ENCODE results near the gene ZSCAN20. TPM values are rescaled to one million over a fixed set of nuclear protein-coding genes. Genes with fewer than 3 reads are reported as not detected.

Gene ZSCAN20
- total RNA-seq, 1 experiment from 2014 or later: 0.84 TPM

DNA sequence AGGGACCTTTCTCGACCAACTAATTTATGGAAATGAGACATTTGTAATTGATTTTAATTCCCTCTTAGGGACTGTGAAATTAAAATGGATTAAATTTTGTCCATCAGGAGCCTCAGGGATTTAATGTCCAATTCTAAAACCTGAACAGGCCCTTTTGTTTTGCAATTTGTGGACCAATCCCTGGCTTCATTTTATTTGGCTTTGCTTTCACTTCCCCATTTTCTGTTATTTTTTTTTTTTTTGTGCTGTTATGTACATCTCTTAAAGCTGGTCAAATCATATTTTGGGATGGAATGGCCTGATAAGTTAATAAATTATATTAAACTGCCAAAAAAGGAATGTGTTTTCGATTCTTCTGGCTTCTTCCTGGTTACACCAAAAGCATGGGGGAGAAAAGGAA lies 28.9 kb downstream of the ZSCAN20 start:
- TF ChIP-seq EZH2 (IDR thresholded peaks at IDR 0.05; ENCODE audit: low read length, unreplicated experiment): no peak
- TF ChIP-seq EZH2phosphoT487 (IDR thresholded peaks at IDR 0.05; ENCODE audit: borderline replicate concordance, low read length): no peak
- TF ChIP-seq, protein P1, sequence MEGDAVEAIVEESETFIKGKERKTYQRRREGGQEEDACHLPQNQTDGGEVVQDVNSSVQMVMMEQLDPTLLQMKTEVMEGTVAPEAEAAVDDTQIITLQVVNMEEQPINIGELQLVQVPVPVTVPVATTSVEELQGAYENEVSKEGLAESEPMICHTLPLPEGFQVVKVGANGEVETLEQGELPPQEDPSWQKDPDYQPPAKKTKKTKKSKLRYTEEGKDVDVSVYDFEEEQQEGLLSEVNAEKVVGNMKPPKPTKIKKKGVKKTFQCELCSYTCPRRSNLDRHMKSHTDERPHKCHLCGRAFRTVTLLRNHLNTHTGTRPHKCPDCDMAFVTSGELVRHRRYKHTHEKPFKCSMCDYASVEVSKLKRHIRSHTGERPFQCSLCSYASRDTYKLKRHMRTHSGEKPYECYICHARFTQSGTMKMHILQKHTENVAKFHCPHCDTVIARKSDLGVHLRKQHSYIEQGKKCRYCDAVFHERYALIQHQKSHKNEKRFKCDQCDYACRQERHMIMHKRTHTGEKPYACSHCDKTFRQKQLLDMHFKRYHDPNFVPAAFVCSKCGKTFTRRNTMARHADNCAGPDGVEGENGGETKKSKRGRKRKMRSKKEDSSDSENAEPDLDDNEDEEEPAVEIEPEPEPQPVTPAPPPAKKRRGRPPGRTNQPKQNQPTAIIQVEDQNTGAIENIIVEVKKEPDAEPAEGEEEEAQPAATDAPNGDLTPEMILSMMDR (conservative IDR thresholded peaks at IDR 0.05; ENCODE audit: low read depth, low read length): no peak
- ATAC-seq: no peak
- H3F3A ChIP-seq (ENCODE audit: low read length, unreplicated experiment): no peaks in the 10 kb centered on the region
- H3K9ac ChIP-seq (ENCODE audit: low read length): no peak overlapping the region
- BruUV-seq (replicated peaks): no TSS peak
- H3K27me3 ChIP-seq (ENCODE audit: low read length): no peaks in the 10 kb centered on the region
- H3K4me3 ChIP-seq (ENCODE audit: low read length): no peak overlapping the region
- H3K27ac ChIP-seq (ENCODE audit: low read length): no peak overlapping the region
- H3K4me2 ChIP-seq (ENCODE audit: low read length): no peak overlapping the region
- no peaks in the 10 kb centered on the region for H3K9me3 ChIP-seq (ENCODE audit: low read length)
- H2AFZ ChIP-seq (ENCODE audit: low read length): no peak overlapping the region
- no peak for DNase-seq
- H3K79me2 ChIP-seq (ENCODE audit: low read length): no peaks in the 10 kb centered on the region
- H3K36me3 ChIP-seq (ENCODE audit: low read depth, low read length): no peaks in the 10 kb centered on the region
- H3K4me1 ChIP-seq (ENCODE audit: insufficient read depth, low read length): no peaks in the 10 kb centered on the region
- intact Hi-C loops (cut with micrococcal nuclease): no loop called here
- ChIA-PET CTCF (no interaction called here), POLR2A (ENCODE audit: unreplicated experiment) (no interaction called here)
- H3K9me2 ChIP-seq (replicated peaks; ENCODE audit: low read length): no peaks in the 10 kb centered on the region
- no peaks in the 10 kb centered on the region for H4K20me1 ChIP-seq (ENCODE audit: low read length)

DNA sequence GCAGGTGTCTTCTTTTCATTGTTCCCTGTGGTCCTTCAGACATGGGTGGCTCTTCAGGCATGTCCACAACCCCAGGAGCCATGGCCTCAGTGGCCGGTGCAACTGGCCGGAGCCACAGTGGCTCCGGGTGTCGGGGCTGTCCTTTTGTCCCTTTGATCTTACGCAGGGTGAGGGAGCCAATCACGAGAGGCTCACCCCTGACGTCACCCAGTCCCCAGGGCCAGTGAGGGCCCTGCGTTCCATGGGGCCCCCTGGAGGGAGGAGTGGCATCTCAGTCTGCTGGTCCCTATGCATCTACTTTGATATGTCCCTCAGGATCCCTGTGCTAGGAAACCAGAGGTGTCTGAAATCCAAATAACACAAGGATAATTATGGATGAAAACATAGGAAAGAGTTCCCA lies 29.3 kb downstream of the ZSCAN20 start:
- H3K27me3 ChIP-seq (ENCODE audit: low read length): no peaks in the 10 kb centered on the region
- no peak overlapping the region for H3K4me3 ChIP-seq (ENCODE audit: low read length)
- H3K4me1 ChIP-seq (ENCODE audit: insufficient read depth, low read length): no peaks in the 10 kb centered on the region
- H3K27ac ChIP-seq (ENCODE audit: low read length): no peak overlapping the region
- H3K9me2 ChIP-seq (replicated peaks; ENCODE audit: low read length): no peaks in the 10 kb centered on the region
- no peaks in the 10 kb centered on the region for H4K20me1 ChIP-seq (ENCODE audit: low read length)
- H3K36me3 ChIP-seq (ENCODE audit: low read depth, low read length): no peaks in the 10 kb centered on the region
- intact Hi-C loops (cut with micrococcal nuclease): no loop called here
- H3K9me3 ChIP-seq (ENCODE audit: low read length): no peaks in the 10 kb centered on the region
- no TSS peak for BruUV-seq (replicated peaks)
- ATAC-seq: no peak
- ChIA-PET CTCF (no interaction called here), POLR2A (ENCODE audit: unreplicated experiment) (no interaction called here)
- TF ChIP-seq EZH2 (IDR thresholded peaks at IDR 0.05; ENCODE audit: low read length, unreplicated experiment) (no peak), EZH2phosphoT487 (IDR thresholded peaks at IDR 0.05; ENCODE audit: borderline replicate concordance, low read length) (no peak)
- TF ChIP-seq, protein P1 (conservative IDR thresholded peaks at IDR 0.05; ENCODE audit: low read depth, low read length): no peak
- no peaks in the 10 kb centered on the region for H3K79me2 ChIP-seq (ENCODE audit: low read length)
- H2AFZ ChIP-seq (ENCODE audit: low read length): no peak overlapping the region
- H3K4me2 ChIP-seq (ENCODE audit: low read length): no peak overlapping the region
- DNase-seq: no peak
- H3K9ac ChIP-seq (ENCODE audit: low read length): no peak overlapping the region
- no peaks in the 10 kb centered on the region for H3F3A ChIP-seq (ENCODE audit: low read length, unreplicated experiment)

DNA sequence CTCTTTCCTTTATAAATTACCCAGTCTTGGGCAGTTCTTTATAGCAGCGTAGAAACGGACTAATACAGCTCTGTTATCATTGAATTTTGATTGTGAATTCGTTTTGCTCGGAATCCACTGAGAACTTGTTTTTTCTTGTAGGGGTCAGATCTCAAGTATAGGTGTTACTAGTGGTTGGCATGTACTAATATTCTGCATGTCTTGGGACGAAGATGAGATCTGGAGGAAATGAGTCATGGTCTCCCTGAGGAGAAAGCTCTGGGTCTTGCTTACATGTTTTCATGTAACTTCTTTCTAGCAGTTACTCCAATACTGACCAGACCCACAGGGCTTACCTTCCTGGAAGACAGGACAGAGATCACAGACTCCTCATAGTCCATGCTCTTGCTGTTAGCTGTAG lies 30.3 kb downstream of the ZSCAN20 start:
- BruUV-seq (replicated peaks): no TSS peak
- no peaks in the 10 kb centered on the region for H3K9me3 ChIP-seq (ENCODE audit: low read length)
- no peak for ATAC-seq
- TF ChIP-seq EZH2 (IDR thresholded peaks at IDR 0.05; ENCODE audit: low read length, unreplicated experiment): no peak
- TF ChIP-seq, protein P1 (conservative IDR thresholded peaks at IDR 0.05; ENCODE audit: low read depth, low read length): no peak
- TF ChIP-seq EZH2phosphoT487 (IDR thresholded peaks at IDR 0.05; ENCODE audit: borderline replicate concordance, low read length): no peak
- intact Hi-C loops (cut with micrococcal nuclease): no loop called here
- H3K36me3 ChIP-seq (ENCODE audit: low read depth, low read length): no peaks in the 10 kb centered on the region
- no peaks in the 10 kb centered on the region for H3K79me2 ChIP-seq (ENCODE audit: low read length)
- H3K4me1 ChIP-seq (ENCODE audit: insufficient read depth, low read length): no peaks in the 10 kb centered on the region
- H3K27me3 ChIP-seq (ENCODE audit: low read length): no peaks in the 10 kb centered on the region
- H4K20me1 ChIP-seq (ENCODE audit: low read length): no peaks in the 10 kb centered on the region
- H3K9me2 ChIP-seq (replicated peaks; ENCODE audit: low read length): no peaks in the 10 kb centered on the region
- no peak overlapping the region for H3K9ac ChIP-seq (ENCODE audit: low read length)
- H2AFZ ChIP-seq (ENCODE audit: low read length): no peak overlapping the region
- H3K4me3 ChIP-seq (ENCODE audit: low read length): no peak overlapping the region
- no peak for DNase-seq
- ChIA-PET POLR2A (ENCODE audit: unreplicated experiment) (no interaction called here), CTCF (no interaction called here)
- no peak overlapping the region for H3K4me2 ChIP-seq (ENCODE audit: low read length)
- H3K27ac ChIP-seq (ENCODE audit: low read length): no peak overlapping the region
- H3F3A ChIP-seq (ENCODE audit: low read length, unreplicated experiment): no peaks in the 10 kb centered on the region

Measured in PC-3 (cell line).